Activated CD8-positive, alpha-beta T cell treated with anti-CD3 and anti-CD28 coated beads for 36 hours (primary cell): ENCODE measurements around the gene SART1. TPM values are rescaled to one million over a fixed set of nuclear protein-coding genes. Genes with fewer than 3 reads are reported as not detected.

Experiments
- ATAC-seq: fragments of 200-7000 bp; cut with Tn5 transposase; one replicate; pipeline ENCODE4 v1.10.0; 2021; ENCODE audit warnings: mild to moderate bottlenecking, moderate library complexity
- CTCF ChIA-PET: fragments of 350-600 bp; sonication (Branson Sonifier 250); formaldehyde crosslinking; loops from one replicate; lab custom pipeline; 2021; ENCODE audit warnings: antibody characterized with exemption; lab: Charles Lee
- POLR2A ChIA-PET: fragments of 350-600 bp; sonication (Branson Sonifier 250); formaldehyde crosslinking; loops from one replicate; lab custom pipeline; 2021; ENCODE audit warnings: antibody characterized with exemption; lab: Charles Lee
- DNase-seq: peaks from one replicate; pipeline ENCODE4 v3.0.0-alpha.2; 2020
- H3K27ac Mint-ChIP-seq: one replicate; pipeline ENCODE4 v1.8.0; 2021; ENCODE audit warnings: mild to moderate bottlenecking, mixed read lengths
- H3K27me3 Mint-ChIP-seq: one replicate; pipeline ENCODE4 v1.8.0; 2021; ENCODE audit warnings: mixed read lengths
- H3K36me3 Mint-ChIP-seq: one replicate; pipeline ENCODE4 v1.8.0; 2021; ENCODE audit warnings: low read depth, mixed read lengths
- H3K4me1 Mint-ChIP-seq: one replicate; pipeline ENCODE4 v1.8.0; 2021; ENCODE audit warnings: low read depth, mixed read lengths
- H3K4me3 Mint-ChIP-seq: one replicate; pipeline ENCODE4 v1.8.0; 2021; ENCODE audit warnings: mild to moderate bottlenecking, moderate library complexity, mixed read lengths
- H3K9me3 Mint-ChIP-seq: one replicate; pipeline ENCODE4 v1.8.0; 2021; ENCODE audit warnings: mixed read lengths
- intact Hi-C: fragments of 100-400 bp; cut with micrococcal nuclease; formaldehyde crosslinking; loops from one replicate; pipeline ENCODE4 v1.10.0; 2022
- total RNA-seq, 2 experiments: library from RNA; stranded (reverse); gene quantifications; one replicate each; pipeline ENCODE4 v1.2.3, GENCODE V29; 2021
- TF ChIP-seq, protein P1 (sequence below): fragments of 200-600 bp; IDR thresholded peaks from one replicate; pipeline ENCODE4 v1.8.0; 2022; ENCODE audit warnings: antibody characterized with exemption, mild to moderate bottlenecking

The SART1 gene
- total RNA-seq, 2 experiments from 2014 or later: 58.3 to 63.9 TPM

DNA sequence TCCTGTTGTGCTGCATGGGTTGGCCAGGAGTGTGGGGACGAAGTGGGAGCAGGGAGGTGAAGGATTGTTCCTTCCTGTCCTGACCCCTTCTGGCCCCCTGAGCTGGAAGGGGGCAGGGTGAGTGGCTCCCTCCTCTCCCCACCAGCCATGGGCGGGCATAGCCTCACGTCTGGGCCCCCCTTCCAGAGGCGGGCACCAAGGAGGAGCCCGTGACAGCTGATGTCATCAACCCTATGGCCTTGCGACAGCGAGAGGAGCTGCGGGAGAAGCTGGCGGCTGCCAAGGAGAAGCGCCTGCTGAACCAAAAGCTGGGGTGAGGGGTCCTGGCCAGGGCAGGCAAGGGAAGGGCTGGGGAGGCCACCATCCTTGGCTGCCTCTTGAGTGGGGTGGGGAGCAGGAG lies 3.4 kb downstream of the SART1 start:
- no peak for DNase-seq
- no peak overlapping the region for H3K4me3 Mint-ChIP-seq
- ChIA-PET POLR2A (interaction anchor here (0.9 to 1.6 kb wide), 2 partner anchors 35 to 73 kb away, joined by 3 to 5 read pairs; no protein-coding TSS in a partner anchor), CTCF (interaction anchor here (0.9 to 2.2 kb wide), 3 partner anchors 21 to 80 kb away, joined by 3 to 8 read pairs (median 5); partner anchors contain the start of gene FIBP)
- intact Hi-C loops: loop anchor here (10.0 kb wide), 1 partner anchor 70 kb away; the partner anchor contains the start of gene CCDC85B
- H3K27me3 Mint-ChIP-seq: no peaks in the 10 kb centered on the region
- no peak for ATAC-seq
- no peaks in the 10 kb centered on the region for H3K9me3 Mint-ChIP-seq
- peaks cover 53% of the 10 kb centered on the region for H3K36me3 Mint-ChIP-seq
- TF ChIP-seq, protein P1, sequence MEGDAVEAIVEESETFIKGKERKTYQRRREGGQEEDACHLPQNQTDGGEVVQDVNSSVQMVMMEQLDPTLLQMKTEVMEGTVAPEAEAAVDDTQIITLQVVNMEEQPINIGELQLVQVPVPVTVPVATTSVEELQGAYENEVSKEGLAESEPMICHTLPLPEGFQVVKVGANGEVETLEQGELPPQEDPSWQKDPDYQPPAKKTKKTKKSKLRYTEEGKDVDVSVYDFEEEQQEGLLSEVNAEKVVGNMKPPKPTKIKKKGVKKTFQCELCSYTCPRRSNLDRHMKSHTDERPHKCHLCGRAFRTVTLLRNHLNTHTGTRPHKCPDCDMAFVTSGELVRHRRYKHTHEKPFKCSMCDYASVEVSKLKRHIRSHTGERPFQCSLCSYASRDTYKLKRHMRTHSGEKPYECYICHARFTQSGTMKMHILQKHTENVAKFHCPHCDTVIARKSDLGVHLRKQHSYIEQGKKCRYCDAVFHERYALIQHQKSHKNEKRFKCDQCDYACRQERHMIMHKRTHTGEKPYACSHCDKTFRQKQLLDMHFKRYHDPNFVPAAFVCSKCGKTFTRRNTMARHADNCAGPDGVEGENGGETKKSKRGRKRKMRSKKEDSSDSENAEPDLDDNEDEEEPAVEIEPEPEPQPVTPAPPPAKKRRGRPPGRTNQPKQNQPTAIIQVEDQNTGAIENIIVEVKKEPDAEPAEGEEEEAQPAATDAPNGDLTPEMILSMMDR: no peak
- no peak overlapping the region for H3K27ac Mint-ChIP-seq
- peaks cover 28% of the 10 kb centered on the region for H3K4me1 Mint-ChIP-seq

DNA sequence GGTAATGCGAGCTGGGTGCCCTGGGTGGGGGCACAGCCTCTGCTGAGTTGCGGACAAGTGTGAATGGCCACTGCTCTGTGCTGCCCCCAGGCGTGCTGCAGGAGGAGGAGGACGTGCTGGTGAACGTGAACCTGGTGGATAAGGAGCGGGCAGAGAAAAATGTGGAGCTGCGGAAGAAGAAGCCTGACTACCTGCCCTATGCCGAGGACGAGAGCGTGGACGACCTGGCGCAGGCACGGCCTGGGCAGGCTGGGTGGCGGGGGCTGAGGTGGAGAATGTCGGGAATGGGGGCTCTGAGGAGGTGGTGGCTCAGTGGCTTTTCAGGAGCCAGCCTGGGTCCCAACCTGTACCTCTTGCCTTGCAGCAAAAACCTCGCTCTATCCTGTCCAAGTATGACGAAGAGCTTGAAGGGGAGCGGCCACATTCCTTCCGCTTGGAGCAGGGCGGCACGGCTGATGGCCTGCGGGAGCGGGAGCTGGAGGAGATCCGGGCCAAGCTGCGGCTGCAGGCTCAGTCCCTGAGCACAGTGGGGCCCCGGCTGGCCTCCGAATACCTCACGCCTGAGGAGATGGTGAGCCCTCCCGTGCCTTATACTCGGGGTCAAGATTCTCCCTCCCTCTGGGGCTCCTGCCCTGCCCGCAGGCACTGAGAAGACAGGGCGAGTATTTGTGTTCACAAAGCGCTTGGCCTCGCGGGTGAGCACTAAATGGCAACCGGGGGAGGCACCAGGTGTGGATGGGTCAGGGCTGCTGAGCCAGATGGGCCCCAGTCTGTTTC lies 4.6 kb downstream of the SART1 start:
- ChIA-PET POLR2A (interaction anchor here (1.4 to 1.6 kb wide), 2 partner anchors 9 to 74 kb away, joined by 4 to 5 read pairs; no protein-coding TSS in a partner anchor), CTCF (interaction anchor here (1.5 kb wide), 1 partner anchor 77 kb away, joined by 3 read pairs; the partner anchor contains the start of gene FIBP)
- no peaks in the 10 kb centered on the region for H3K27me3 Mint-ChIP-seq
- DNase-seq (no peak), ATAC-seq (no peak)
- peaks cover 21% of the 10 kb centered on the region for H3K4me1 Mint-ChIP-seq
- intact Hi-C loops: loop anchor here (10.0 kb wide), 1 partner anchor 71 kb away; the partner anchor contains the start of gene CCDC85B
- no peak overlapping the region for H3K27ac Mint-ChIP-seq
- no peaks in the 10 kb centered on the region for H3K9me3 Mint-ChIP-seq
- TF ChIP-seq, protein P1: no peak
- H3K4me3 Mint-ChIP-seq: no peak overlapping the region
- peaks cover 59% of the 10 kb centered on the region for H3K36me3 Mint-ChIP-seq

DNA sequence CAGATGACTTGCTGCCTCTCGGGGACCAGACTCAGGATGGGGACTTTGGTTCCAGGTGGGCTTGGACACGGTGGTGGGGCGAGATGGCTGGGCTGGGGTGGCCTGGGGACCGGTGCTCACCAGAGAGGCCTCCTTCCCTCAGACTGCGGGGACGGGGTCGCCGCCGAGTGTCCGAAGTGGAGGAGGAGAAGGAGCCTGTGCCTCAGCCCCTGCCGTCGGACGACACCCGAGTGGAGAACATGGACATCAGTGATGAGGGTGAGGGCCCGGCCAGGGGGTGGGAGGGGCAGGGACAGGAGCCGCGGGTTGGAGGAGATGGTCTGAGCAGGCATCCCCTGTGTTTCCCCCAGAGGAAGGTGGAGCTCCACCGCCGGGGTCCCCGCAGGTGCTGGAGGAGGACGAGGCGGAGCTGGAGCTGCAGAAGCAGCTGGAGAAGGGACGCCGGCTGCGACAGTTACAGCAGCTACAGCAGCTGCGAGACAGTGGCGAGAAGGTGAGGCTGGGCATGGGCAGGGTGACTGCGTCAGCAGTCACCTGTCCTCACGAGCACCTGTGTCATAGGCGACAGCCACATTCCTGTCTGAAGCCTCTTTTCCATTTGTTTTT lies 5.9 kb downstream of the SART1 start:
- intact Hi-C loops: loop anchor here (10.0 kb wide), 1 partner anchor 73 kb away; the partner anchor contains the start of gene CCDC85B
- H3K4me3 Mint-ChIP-seq: no peak overlapping the region
- POLR2A ChIA-PET: no interaction called here
- DNase-seq (no peak), ATAC-seq (no peak)
- TF ChIP-seq, protein P1: no peak
- peaks cover 15% of the 10 kb centered on the region for H3K4me1 Mint-ChIP-seq
- H3K27ac Mint-ChIP-seq: no peak overlapping the region
- H3K36me3 Mint-ChIP-seq: peaks cover 57% of the 10 kb centered on the region
- H3K9me3 Mint-ChIP-seq: no peaks in the 10 kb centered on the region
- CTCF ChIA-PET: interaction anchor here (1.5 to 3.0 kb wide), 2 partner anchors 79 to 83 kb away, joined by 3 to 9 read pairs; partner anchors contain the start of gene FIBP
- no peaks in the 10 kb centered on the region for H3K27me3 Mint-ChIP-seq

DNA sequence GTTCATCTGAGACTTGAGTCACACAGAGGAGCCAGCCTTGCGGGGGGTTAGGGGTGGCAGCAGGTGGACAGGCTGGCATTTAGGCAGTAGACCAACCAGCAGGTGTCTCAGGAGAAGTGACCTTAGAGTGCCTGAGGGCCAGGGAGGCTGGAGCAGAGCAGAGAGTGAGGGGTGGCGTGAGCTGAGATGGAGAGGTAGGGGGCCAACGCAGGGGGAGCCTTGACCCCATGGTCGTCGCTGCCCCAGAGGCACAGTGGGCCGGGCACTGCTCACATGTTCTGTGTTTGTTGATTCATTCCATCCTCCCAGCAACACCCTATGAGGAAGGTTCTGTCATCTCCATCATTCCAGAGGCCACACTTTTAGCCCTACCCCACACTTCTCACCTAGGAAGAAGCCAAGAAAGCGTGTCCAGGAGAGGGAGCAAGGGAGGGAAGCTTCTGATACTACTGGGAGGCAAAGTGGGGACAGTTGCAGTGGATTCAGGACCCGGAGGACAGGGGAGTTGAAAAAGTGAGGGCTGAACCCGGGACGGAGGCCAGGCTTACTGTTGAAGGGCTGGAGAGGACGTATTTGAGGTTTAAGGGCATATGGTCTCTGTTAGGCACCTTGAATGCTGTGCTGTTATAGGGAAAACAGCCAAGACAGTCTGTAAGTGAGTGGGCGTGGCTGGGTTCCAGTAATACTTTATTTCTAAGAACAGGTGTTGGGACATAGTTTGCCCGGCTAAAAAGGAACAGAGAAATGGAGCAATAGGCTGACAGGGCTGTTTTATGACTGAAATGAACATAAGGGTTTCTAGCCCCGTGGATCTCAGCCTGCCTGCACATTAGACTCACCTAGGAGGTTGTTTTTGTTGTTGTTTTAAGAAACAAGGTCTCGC lies 7.3 kb downstream of the SART1 start:
- ATAC-seq: no peak
- H3K27ac Mint-ChIP-seq: peak overlapping the region; percentile 0
- ChIA-PET CTCF (interaction anchor here (1.6 to 3.0 kb wide), 2 partner anchors 20 to 84 kb away, joined by 4 to 9 read pairs; no protein-coding TSS in a partner anchor), POLR2A (interaction anchor here (1.6 to 1.9 kb wide), 2 partner anchors 10 to 61 kb away, joined by 4 to 5 read pairs; no protein-coding TSS in a partner anchor)
- H3K4me3 Mint-ChIP-seq: no peak overlapping the region
- DNase-seq: no peak
- intact Hi-C loops: loop anchor here (10.0 kb wide), 1 partner anchor 74 kb away; the partner anchor contains the start of gene CCDC85B
- no peaks in the 10 kb centered on the region for H3K9me3 Mint-ChIP-seq
- TF ChIP-seq, protein P1: no peak
- H3K36me3 Mint-ChIP-seq: peaks cover 57% of the 10 kb centered on the region
- H3K27me3 Mint-ChIP-seq: no peaks in the 10 kb centered on the region
- peaks cover 3% of the 10 kb centered on the region for H3K4me1 Mint-ChIP-seq
